H1 (cell line): Measurements from ENCODE around the gene MAD2L1BP. TPM values are rescaled to one million over a fixed set of nuclear protein-coding genes. Genes with fewer than 3 reads are reported as not detected.

ENCODE experiments used
- CTCF ChIA-PET: fragments of 300-600 bp; sonication (Branson Sonifier 250); formaldehyde crosslinking; loops from one replicate; lab custom pipeline; 2021; ENCODE audit not compliant: partially characterized antibody; lab: Charles Lee
- POLR2A ChIA-PET: fragments of 300-600 bp; sonication (Branson Sonifier 250); formaldehyde crosslinking; loops from one replicate; lab custom pipeline; 2021; ENCODE audit warnings: inconsistent platforms; ENCODE audit not compliant: partially characterized antibody; lab: Charles Lee
- DNase-seq, 2 experiments: peaks; one replicate each; pipeline versions ENCODE4 v3.0.0 to v3.0.0-alpha.2; 2010 to 2022; ENCODE audit warnings: low spot score in 2 of 2, low read depth in 1 of 2, mixed read lengths in 1 of 2
- FAIRE-seq: peaks from 2 replicates; lab custom pipeline; 2011; peaks lifted over from hg19 to GRCh38; lab: Jason Lieb, UNC
- H2AFZ ChIP-seq: 2 replicates; pipeline ENCODE4 v1.8.1; 2012; ENCODE audit warnings: low read length, inconsistent platforms
- H2AK5ac ChIP-seq: 2 replicates; pipeline ENCODE4 v1.6.1; 2013; ENCODE audit warnings: low read depth, low read length
- H2BK120ac ChIP-seq: replicated peaks from 2 replicates; pipeline ENCODE3; 2013; ENCODE audit warnings: low read depth, low read length, inconsistent platforms
- H2BK12ac ChIP-seq: 2 replicates; pipeline ENCODE4 v1.6.1; 2013; ENCODE audit warnings: low read depth, low read length
- H2BK15ac ChIP-seq: 2 replicates; pipeline ENCODE4 v1.6.1; 2013; ENCODE audit warnings: low read length
- H2BK20ac ChIP-seq: 2 replicates; pipeline ENCODE4 v1.6.1; 2013; ENCODE audit warnings: low read length
- H2BK5ac ChIP-seq: 2 replicates; pipeline ENCODE4 v1.6.1; 2013; ENCODE audit warnings: low read depth, low read length
- H3K14ac ChIP-seq: 2 replicates; pipeline ENCODE4 v1.6.1; 2013; ENCODE audit warnings: inconsistent platforms; ENCODE audit not compliant: insufficient read length
- H3K18ac ChIP-seq: 2 replicates; pipeline ENCODE4 v1.6.1; 2013; ENCODE audit warnings: low read length; ENCODE audit errors: extremely low read depth
- H3K23ac ChIP-seq: 2 replicates; pipeline ENCODE4 v1.6.1; 2013; ENCODE audit warnings: inconsistent platforms; ENCODE audit not compliant: insufficient read length
- H3K23me2 ChIP-seq: 2 replicates; pipeline ENCODE4 v1.6.1; 2013; ENCODE audit warnings: low read depth, low read length
- H3K27ac ChIP-seq: 2 replicates; pipeline ENCODE4 v1.6.1; 2011; ENCODE audit warnings: low read depth, low read length, inconsistent platforms
- H3K27me3 ChIP-seq, 4 experiments: replicated peaks in 1 of 4; 1 replicate in 1 of 4; 2 replicates in 3 of 4; pipeline versions ENCODE4 v1.6.1 to v1.8.1; 2011 to 2013; ENCODE audit warnings: low read length in 3 of 4, mild to moderate bottlenecking in 3 of 4, inconsistent platforms in 2 of 4, mixed read lengths in 2 of 4, moderate library complexity in 1 of 4; ENCODE audit not compliant: control insufficient read depth in 3 of 4, insufficient read depth in 3 of 4; ENCODE audit errors: extremely low read depth in 1 of 4
- H3K36me3 ChIP-seq, 4 experiments: 2 replicates each; pipeline versions ENCODE4 v1.6.1 to v1.8.1; 2011 to 2013; ENCODE audit warnings: mild to moderate bottlenecking in 4 of 4, low read length in 3 of 4, moderate library complexity in 2 of 4, control low read depth in 1 of 4, inconsistent platforms in 1 of 4; ENCODE audit not compliant: insufficient read depth in 4 of 4, control insufficient read depth in 2 of 4
- H3K4ac ChIP-seq: replicated peaks from 2 replicates; pipeline ENCODE3; 2013; ENCODE audit warnings: low read length, low read depth, mixed read lengths, inconsistent platforms; ENCODE audit not compliant: insufficient read length
- H3K4me1 ChIP-seq, 4 experiments: replicated peaks in 1 of 4; 1 replicate in 1 of 4; 2 replicates in 3 of 4; pipeline versions ENCODE4 v1.6.1 to v1.8.1; 2011 to 2013; ENCODE audit warnings: low read length in 3 of 4, inconsistent platforms in 2 of 4, mixed read lengths in 1 of 4; ENCODE audit not compliant: insufficient read depth in 4 of 4, control insufficient read depth in 3 of 4
- H3K4me2 ChIP-seq, 2 experiments: 2 replicates each; pipeline versions ENCODE4 v1.6.1 to v1.8.1; 2011 to 2013; ENCODE audit warnings: low read depth in 2 of 2, low read length in 2 of 2, control low read depth in 1 of 2, inconsistent platforms in 1 of 2, mild to moderate bottlenecking in 1 of 2; ENCODE audit not compliant: insufficient read depth in 1 of 2
- H3K4me3 ChIP-seq, 4 experiments: fragments of 200-600, 300-600 bp in 1 of 4; sonication (generic), shearing (Covaris generic), sonication (Bioruptor Twin) in 1 of 4; 2 replicates each; pipeline versions ENCODE4 v1.5.1 to v1.8.1; 2011 to 2016; ENCODE audit warnings: low read length in 4 of 4, low read depth in 3 of 4, control low read depth in 2 of 4, inconsistent platforms in 2 of 4, mild to moderate bottlenecking in 2 of 4, mixed read lengths in 1 of 4, moderate library complexity in 1 of 4; ENCODE audit not compliant: insufficient read depth in 2 of 4; ENCODE audit errors: extremely low read depth in 1 of 4
- H3K56ac ChIP-seq: replicated peaks from 2 replicates; pipeline ENCODE3; 2013; ENCODE audit warnings: low read depth, mild to moderate bottlenecking, mixed read lengths, low read length, inconsistent platforms; ENCODE audit not compliant: insufficient read length
- H3K79me1 ChIP-seq: 2 replicates; pipeline ENCODE4 v1.6.1; 2013; ENCODE audit warnings: low read depth, low read length, control low read depth
- H3K79me2 ChIP-seq, 2 experiments: 2 replicates each; pipeline versions ENCODE4 v1.6.1 to v1.8.1; 2012 to 2013; ENCODE audit warnings: low read length in 2 of 2, mild to moderate bottlenecking in 2 of 2, inconsistent platforms in 1 of 2; ENCODE audit not compliant: insufficient read depth in 2 of 2, control insufficient read depth in 1 of 2
- H3K9ac ChIP-seq, 4 experiments: replicated peaks in 1 of 4; 1 replicate in 1 of 4; 2 replicates in 3 of 4; pipeline versions ENCODE4 v1.6.1 to v1.8.1; 2011 to 2013; ENCODE audit warnings: low read depth in 3 of 4, low read length in 3 of 4, control low read depth in 2 of 4, mild to moderate bottlenecking in 2 of 4, moderate library complexity in 2 of 4, inconsistent platforms in 1 of 4; ENCODE audit errors: extremely low read depth in 1 of 4
- H3K9me3 ChIP-seq, 2 experiments: 2 replicates each; pipeline versions ENCODE4 v1.6.1 to v1.8.1; 2012 to 2013; ENCODE audit warnings: mild to moderate bottlenecking in 2 of 2, moderate library complexity in 2 of 2, control low read depth in 1 of 2, inconsistent platforms in 1 of 2, low read depth in 1 of 2, low read length in 1 of 2, mixed read lengths in 1 of 2; ENCODE audit not compliant: insufficient read depth in 2 of 2
- H4K20me1 ChIP-seq, 2 experiments: replicated peaks in 1 of 2; 2 replicates each; pipeline versions ENCODE3 to v1.8.1; 2011 to 2013; ENCODE audit warnings: inconsistent platforms in 2 of 2, low read length in 2 of 2, mild to moderate bottlenecking in 1 of 2; ENCODE audit not compliant: insufficient read depth in 2 of 2, control insufficient read depth in 1 of 2
- H4K5ac ChIP-seq: 2 replicates; pipeline ENCODE4 v1.6.1; 2013; ENCODE audit warnings: low read length, low read depth, mixed read lengths, inconsistent platforms; ENCODE audit not compliant: insufficient read length
- H4K8ac ChIP-seq: 2 replicates; pipeline ENCODE4 v1.8.0; 2013; ENCODE audit warnings: mild to moderate bottlenecking, moderate library complexity, low read length, inconsistent platforms; ENCODE audit not compliant: insufficient read depth; ENCODE audit errors: extremely low read depth
- H4K91ac ChIP-seq: replicated peaks from 2 replicates; pipeline ENCODE3; 2013; ENCODE audit warnings: low read length, mixed read lengths, inconsistent platforms; ENCODE audit not compliant: insufficient read length
- BACH1 ChIP-seq: IDR thresholded peaks from 2 replicates; pipeline ENCODE4 v1.6.1; 2012; ENCODE audit warnings: low read length, improper control_type of control experiment
- E2F6 ChIP-seq: IDR thresholded peaks from 2 replicates; pipeline ENCODE4 v1.6.1; 2012; ENCODE audit warnings: inconsistent platforms
- HDAC6 ChIP-seq: IDR thresholded peaks from one replicate; pipeline ENCODE4 v1.7.1; 2012; ENCODE audit warnings: low read depth, mild to moderate bottlenecking, inconsistent platforms, low read length, moderate library complexity
- JUND ChIP-seq: IDR thresholded peaks from 2 replicates; pipeline ENCODE4 v1.6.1; 2011; ENCODE audit warnings: mild to moderate bottlenecking, improper control_type of control experiment, low read length
- KDM1A ChIP-seq: fragments of 200-600, 300-600 bp; sonication (generic); IDR thresholded peaks from 2 replicates; pipeline ENCODE4 v1.7.1; 2016; ENCODE audit warnings: mild to moderate bottlenecking, low read length, borderline replicate concordance
- KDM4A ChIP-seq: IDR thresholded peaks from one replicate; pipeline ENCODE4 v1.7.1; 2012; ENCODE audit warnings: low read depth, mild to moderate bottlenecking, moderate library complexity, low read length, inconsistent platforms; ENCODE audit not compliant: severe bottlenecking
- MAFK ChIP-seq: IDR thresholded peaks from 2 replicates; pipeline ENCODE4 v1.6.1; 2012; ENCODE audit warnings: low read depth, mild to moderate bottlenecking, improper control_type of control experiment, low read length
- NANOG ChIP-seq: IDR thresholded peaks from 2 replicates; pipeline ENCODE4 v1.6.1; 2011; ENCODE audit warnings: low read length, low read depth, mild to moderate bottlenecking, inconsistent platforms; ENCODE audit not compliant: insufficient read depth, poor library complexity, severe bottlenecking
- POU5F1 ChIP-seq: IDR thresholded peaks from 2 replicates; pipeline ENCODE4 v1.6.1; 2011; ENCODE audit warnings: low read depth, mild to moderate bottlenecking, low read length, moderate library complexity
- SAP30 ChIP-seq: fragments of 300-600 bp; sonication (generic); IDR thresholded peaks from 2 replicates; pipeline ENCODE4 v1.7.1; 2012; ENCODE audit warnings: low read length, moderate library complexity, mild to moderate bottlenecking, inconsistent platforms; ENCODE audit not compliant: insufficient read depth, insufficient replicate concordance
- SP1 ChIP-seq: IDR thresholded peaks from 2 replicates; pipeline ENCODE4 v1.6.1; 2011; ENCODE audit warnings: low read depth, low read length
- SUZ12 ChIP-seq: fragments of 200-600 bp; sonication (generic); IDR thresholded peaks from 2 replicates; pipeline ENCODE4 v1.6.1; 2012; ENCODE audit warnings: mild to moderate bottlenecking, inconsistent platforms, low read length, moderate library complexity, mixed read lengths
- USF2 ChIP-seq: IDR thresholded peaks from 2 replicates; pipeline ENCODE4 v1.6.1; 2011; ENCODE audit warnings: low read length, improper control_type of control experiment
- WGBS, 2 experiments: shearing (Covaris generic) in 1 of 2; methylation state at CpG; one replicate each; pipeline versions ENCODE4 v1.1.6 to v1.1.7; 2013 to 2015; ENCODE audit warnings: low lambda C conversion rate in 2 of 2, mixed read lengths in 2 of 2, inconsistent platforms in 1 of 2, low coverage in 1 of 2, missing lambda C conversion rate in 1 of 2; ENCODE audit not compliant: insufficient replicate concordance in 2 of 2, insufficient coverage in 1 of 2, insufficient read length in 1 of 2; ENCODE audit errors: extremely low coverage in 1 of 2, missing lambda C conversion rate in 1 of 2; 5-methylcytosine and 5-hydroxymethylcytosine counted together
- polyA plus RNA-seq, 7 experiments: library from polyadenylated mRNA; depleted of rRNA in 3 of 7; stranded (reverse) in 5 of 7; unstranded in 2 of 7; fragments of >200 nt in 5 of 7; fragments of 200-250 nt in 2 of 7; gene quantifications; 1 replicate in 5 of 7; 2 replicates in 1 of 7; 4 replicates in 1 of 7; pipeline versions ENCODE4 v1.2.1 to v1.2.3, GENCODE V29; 2011 to 2013; ENCODE audit warnings: missing spikeins in 2 of 7, mixed read lengths in 2 of 7
- total RNA-seq: library from RNA; stranded (reverse); fragmentation: NEBNext Ultra II Directional; extraction: Animal tissue kit (Norgen Biotek cat#: 25700); gene quantifications from 2 replicates; pipeline ENCODE4 v1.2.1, GENCODE V29; 2021

MAD2L1BP gene
- total and polyA plus RNA-seq, 2 of the 8 experiments (the other 6 are each of a cell fraction or from before 2014, with no cell fraction given) = 35.5 to 70.0 TPM

GRCh38 chr6:43604174-43604573 lies 31.5 kb upstream of the MAD2L1BP start:
- H3K79me2 ChIP-seq = no peaks in the 10 kb centered on the region
- no peak overlapping the region for H2BK5ac ChIP-seq
- DNase-seq (no peak), FAIRE-seq (no peak)
- H3K23me2 ChIP-seq = no peaks in the 10 kb centered on the region
- no peak overlapping the region for H2BK120ac ChIP-seq
- no peak overlapping the region for H2AK5ac ChIP-seq
- no peaks in the 10 kb centered on the region for H3K9me3 ChIP-seq
- H3K23ac ChIP-seq = no peak overlapping the region
- no peak overlapping the region for H4K91ac ChIP-seq
- POLR2A ChIA-PET = interaction anchor here (0.6 to 0.9 kb wide), 2 partner anchors 25 to 182 kb away, joined by 3 read pairs; partner anchors contain the start of gene GTPBP2
- H3K36me3 ChIP-seq = peaks cover 2 to 9% (median 4%) of the 10 kb centered on the region in 4 experiments; a peak in 4 of 8 replicates
- H4K8ac ChIP-seq = no peak overlapping the region
- no peak overlapping the region for H3K9ac ChIP-seq
- no peak overlapping the region for H4K5ac ChIP-seq
- no peaks in the 10 kb centered on the region for H3K79me1 ChIP-seq
- H3K27me3 ChIP-seq = no peaks in the 10 kb centered on the region
- H3K4me1 ChIP-seq = no peaks in the 10 kb centered on the region
- no peak overlapping the region for H3K18ac ChIP-seq
- H3K27ac ChIP-seq = no peak overlapping the region
- 97% methylated on average over 2 of the region's 2 CpGs; no CpG with 5 or more reads in 1 of the 2 experiments for WGBS, 2 experiments
- H2BK12ac ChIP-seq = no peak overlapping the region
- no peak overlapping the region for H2AFZ ChIP-seq
- H2BK15ac ChIP-seq = no peak overlapping the region
- H4K20me1 ChIP-seq = no peaks in the 10 kb centered on the region
- no peak overlapping the region for H3K14ac ChIP-seq
- no peak overlapping the region for H2BK20ac ChIP-seq
- no peak overlapping the region for H3K56ac ChIP-seq
- no peak overlapping the region for H3K4me3 ChIP-seq
- CTCF ChIA-PET = no interaction called here
- H3K4me2 ChIP-seq = no peak overlapping the region
- H3K4ac ChIP-seq = no peak overlapping the region
- TF ChIP-seq KDM1A (no peak), NANOG (no peak), SUZ12 (no peak), KDM4A (no peak), HDAC6 (no peak), SP1 (no peak), JUND (no peak), USF2 (no peak), BACH1 (no peak), SAP30 (no peak), E2F6 (no peak), MAFK (no peak), POU5F1 (no peak)
